ENCODE results near the gene OR10H1.
"Not testable (repeated sequence)": the region's sequence is repeated elsewhere in the genome, so short reads cannot be mapped to it uniquely, and the experiment has no call there.

OR10H1 gene

GRCh38 chr19:15776264-15776663 lies 39.2 kb downstream of the OR10H1 start:
- no peak for DNase-seq (ENCODE audit: extremely low read depth in 1 of 2, low read depth in 1 of 2)

DNA sequence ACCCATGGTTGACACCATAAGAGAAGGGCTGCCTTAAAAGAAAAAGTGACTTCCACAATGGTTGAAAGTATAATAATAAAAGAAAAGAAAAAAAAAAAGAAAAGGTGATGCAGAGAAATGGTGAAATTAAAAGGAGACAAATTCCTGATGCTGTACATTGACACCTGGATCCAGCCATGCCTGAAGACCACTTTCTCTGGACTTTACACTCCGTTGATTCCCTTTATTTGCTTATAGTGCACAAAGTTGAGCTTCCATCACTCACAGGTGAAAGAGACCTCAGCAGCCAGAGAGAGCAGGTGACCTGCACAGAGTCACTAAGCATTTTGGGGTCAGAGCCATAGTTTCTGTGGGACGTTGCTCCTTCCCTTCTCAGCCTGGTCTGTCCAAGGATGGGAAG lies 40.2 kb downstream of the OR10H1 start:
- DNase-seq (ENCODE audit: extremely low read depth in 1 of 2, low read depth in 1 of 2), result no peak

DNA sequence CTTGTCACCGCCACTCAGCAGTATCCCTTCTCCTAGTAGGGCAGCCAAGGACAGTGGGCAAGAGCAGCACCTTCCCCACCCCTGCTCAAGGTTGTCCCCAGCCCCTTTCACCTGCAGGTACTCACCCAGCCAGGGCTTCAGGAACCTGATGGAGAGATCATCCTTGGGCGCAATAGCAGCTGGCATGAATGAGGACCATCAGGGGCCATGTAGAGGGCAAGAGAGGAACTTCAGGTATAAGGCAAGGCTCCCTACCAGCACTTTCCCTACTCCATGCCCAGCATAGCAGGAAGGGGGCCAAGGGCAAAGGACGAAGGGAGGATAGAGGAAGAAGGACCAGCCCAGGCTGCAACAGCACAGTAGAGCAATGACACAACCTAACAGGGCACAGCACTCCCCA lies 41.3 kb downstream of the OR10H1 start:
- not testable (repeated sequence) for DNase-seq (ENCODE audit: extremely low read depth in 1 of 2, low read depth in 1 of 2)

DNA sequence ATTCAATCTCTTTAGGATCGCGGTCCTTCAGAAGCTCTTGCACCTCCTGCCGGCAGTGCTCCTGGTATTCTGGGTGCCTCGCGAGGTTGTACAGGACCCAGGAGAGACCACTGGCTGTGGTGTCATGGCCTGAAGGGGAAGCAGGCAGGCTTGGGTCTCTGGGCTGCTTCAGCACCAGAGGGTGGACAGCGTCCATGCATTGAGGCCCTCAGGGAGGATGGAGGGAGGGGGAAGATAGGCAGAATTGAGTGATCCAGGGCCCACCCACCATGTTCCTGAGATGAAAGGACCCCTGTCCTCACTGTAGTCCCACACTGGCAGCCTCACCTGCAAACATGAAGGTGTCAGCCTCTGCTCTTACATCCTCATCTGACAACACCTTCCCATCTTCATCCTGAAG lies 45.9 kb downstream of the OR10H1 start:
- no peak for DNase-seq (ENCODE audit: extremely low read depth in 1 of 2, low read depth in 1 of 2)

DNA sequence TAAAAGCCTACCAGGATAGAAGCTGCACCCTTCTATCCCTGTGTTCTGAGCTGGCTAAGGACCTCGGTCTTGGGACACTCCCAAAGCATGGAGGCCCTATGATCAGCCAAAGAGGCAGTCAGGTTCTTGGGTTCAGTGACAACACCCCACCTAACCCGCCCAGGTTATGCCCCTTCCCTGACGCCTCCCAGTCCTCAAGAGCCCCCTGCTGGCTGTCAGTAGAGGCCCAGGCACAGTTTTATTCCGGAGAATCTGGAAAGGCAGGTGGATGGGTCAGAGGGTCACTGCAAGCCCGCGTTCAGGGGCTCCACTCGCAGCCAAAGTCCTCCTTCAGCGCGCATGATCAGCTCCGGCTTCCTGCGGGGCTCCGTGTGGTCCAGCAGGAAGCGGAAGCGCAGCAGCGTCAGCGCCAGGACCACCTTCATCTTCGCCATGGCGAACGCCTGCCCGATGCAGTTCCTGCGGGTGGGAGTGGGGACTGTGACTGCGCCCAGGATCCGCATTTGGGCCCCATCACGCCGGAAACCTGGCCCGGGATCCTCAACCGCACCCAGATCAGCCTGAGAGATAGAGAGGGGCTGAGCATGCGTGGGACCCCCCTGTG lies 55.4 kb downstream of the OR10H1 start:
- DNase-seq (ENCODE audit: extremely low read depth in 1 of 2, low read depth in 1 of 2), result no peak

GRCh38 chr19:15758379-15758778 lies 57.1 kb downstream of the OR10H1 start:
- DNase-seq (ENCODE audit: extremely low read depth in 1 of 2, low read depth in 1 of 2), result no peak
